ENCODE results near the gene PDE7B. TPM values are rescaled to one million over a fixed set of nuclear protein-coding genes. Genes with fewer than 3 reads are reported as not detected.

The PDE7B gene
- total and polyA plus RNA-seq, 2 of the 8 experiments (the other 6 are each of a cell fraction or from before 2014, with no cell fraction given) = not detected

DNA sequence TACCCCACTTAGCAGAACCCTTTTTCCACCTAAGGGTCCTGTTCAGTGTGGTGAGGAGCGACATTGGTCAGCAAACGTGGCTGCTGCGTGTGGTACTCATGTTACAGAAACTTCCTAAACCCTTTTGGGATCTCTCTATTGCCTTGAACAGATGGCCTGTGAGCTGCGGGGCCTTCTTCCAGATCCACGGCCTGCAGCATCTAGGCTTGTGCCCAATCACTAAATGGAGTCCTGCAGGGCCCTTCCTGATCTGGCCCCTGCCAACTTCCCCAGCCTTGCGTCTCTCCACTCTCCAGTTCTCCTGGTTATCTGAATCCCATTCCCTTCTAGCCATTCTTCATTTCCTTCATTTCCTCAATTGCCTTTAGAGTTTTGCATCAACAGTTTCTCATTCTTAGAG lies 85.6 kb downstream of the PDE7B start:
- no peak overlapping the region for H3K14ac ChIP-seq (ENCODE audit: insufficient read length)
- no peak overlapping the region for H2BK120ac ChIP-seq (replicated peaks; ENCODE audit: low read depth, low read length)
- H4K8ac ChIP-seq (ENCODE audit: extremely low read depth, insufficient read depth, low read length) = no peak overlapping the region
- H2BK20ac ChIP-seq (ENCODE audit: low read length) = no peak overlapping the region
- TF ChIP-seq SP1 (IDR thresholded peaks at IDR 0.05; ENCODE audit: low read depth, low read length) = no peak
- no peak for TF ChIP-seq FOSL1 (IDR thresholded peaks at IDR 0.05; ENCODE audit: insufficient read depth, low read depth, low read length)
- TF ChIP-seq CTBP2 (IDR thresholded peaks at IDR 0.05; ENCODE audit: borderline replicate concordance, insufficient read depth, insufficient read length, low read length) = no peak
- TF ChIP-seq CEBPB (IDR thresholded peaks at IDR 0.05; ENCODE audit: low read depth, low read length) = no peak
- H3K27me3 ChIP-seq (replicated peaks in 1 of 4; ENCODE audit: control insufficient read depth in 3 of 4, extremely low read depth in 1 of 4, insufficient read depth in 3 of 4, low read length in 3 of 4) = no peaks in the 10 kb centered on the region
- H4K91ac ChIP-seq (replicated peaks; ENCODE audit: insufficient read length, low read length) = no peak overlapping the region
- H3K9me3 ChIP-seq (ENCODE audit: insufficient read depth in 2 of 2, low read depth in 1 of 2, low read length in 1 of 2) = no peaks in the 10 kb centered on the region
- H3K23ac ChIP-seq (ENCODE audit: insufficient read length) = no peak overlapping the region
- no peak overlapping the region for H2BK15ac ChIP-seq (ENCODE audit: low read length)
- H3K36me3 ChIP-seq (ENCODE audit: control insufficient read depth in 2 of 4, insufficient read depth in 4 of 4, low read length in 3 of 4) = no peaks in the 10 kb centered on the region
- no peak overlapping the region for H2BK5ac ChIP-seq (ENCODE audit: low read depth, low read length)
- no peaks in the 10 kb centered on the region for H3K23me2 ChIP-seq (ENCODE audit: low read depth, low read length)
- H2BK12ac ChIP-seq (ENCODE audit: low read depth, low read length) = no peak overlapping the region
- H3K79me1 ChIP-seq (ENCODE audit: low read depth, low read length) = no peaks in the 10 kb centered on the region
- no peaks in the 10 kb centered on the region for H4K20me1 ChIP-seq (replicated peaks in 1 of 2; ENCODE audit: control insufficient read depth in 1 of 2, insufficient read depth in 2 of 2, low read length in 2 of 2)
- H2AK5ac ChIP-seq (ENCODE audit: low read depth, low read length) = no peak overlapping the region
- H3K27ac ChIP-seq (ENCODE audit: low read depth, low read length) = no peak overlapping the region
- DNase-seq (ENCODE audit: low read depth in 1 of 2, low spot score in 2 of 2) = no peak
- ChIA-PET POLR2A (ENCODE audit: partially characterized antibody) (no interaction called here), CTCF (ENCODE audit: partially characterized antibody) (interaction anchor here (1.2 kb wide), 1 partner anchor 30 kb away, joined by 3 read pairs; no protein-coding TSS in a partner anchor)
- H3K56ac ChIP-seq (replicated peaks; ENCODE audit: insufficient read length, low read depth, low read length) = no peak overlapping the region
- no peak overlapping the region for H4K5ac ChIP-seq (ENCODE audit: insufficient read length, low read depth, low read length)
- H2AFZ ChIP-seq (ENCODE audit: low read length) = no peak overlapping the region
- H3K4me3 ChIP-seq (ENCODE audit: extremely low read depth in 1 of 4, insufficient read depth in 2 of 4, low read depth in 3 of 4, low read length in 4 of 4) = no peak overlapping the region
- H3K79me2 ChIP-seq (ENCODE audit: control insufficient read depth in 1 of 2, insufficient read depth in 2 of 2, low read length in 2 of 2) = no peaks in the 10 kb centered on the region
- no peaks in the 10 kb centered on the region for H3K4me1 ChIP-seq (replicated peaks in 1 of 4; ENCODE audit: control insufficient read depth in 3 of 4, insufficient read depth in 4 of 4, low read length in 3 of 4)
- 89% methylated on average over 6 of the region's 6 CpGs; no CpG with 5 or more reads in 1 of the 2 experiments for WGBS, 2 experiments (ENCODE audit: extremely low coverage in 1 of 2, insufficient coverage in 1 of 2, insufficient read length in 1 of 2, insufficient replicate concordance in 2 of 2, low coverage in 1 of 2, low lambda C conversion rate in 2 of 2, missing lambda C conversion rate in 1 of 2)
- H3K4ac ChIP-seq (replicated peaks; ENCODE audit: insufficient read length, low read depth, low read length) = no peak overlapping the region
- H3K4me2 ChIP-seq (ENCODE audit: insufficient read depth in 1 of 2, low read depth in 2 of 2, low read length in 2 of 2) = no peak overlapping the region
- H3K9ac ChIP-seq (replicated peaks in 1 of 4; ENCODE audit: extremely low read depth in 1 of 4, low read depth in 3 of 4, low read length in 3 of 4) = no peak overlapping the region
- no peak for FAIRE-seq
- no peak overlapping the region for H3K18ac ChIP-seq (ENCODE audit: extremely low read depth, low read length)

Data from H1 (cell line).